ENCODE measurements around the gene FCSK.
"Not testable (repeated sequence)": the region's sequence is repeated elsewhere in the genome, so short reads cannot be mapped to it uniquely, and the experiment has no call there.

Gene FCSK

GRCh38 chr16:70440009-70440692 is 14.2 kb upstream of the FCSK start:
- no peak for DNase-seq (ENCODE audit: low read depth, low spot score)

GRCh38 chr16:70441406-70441990 is 12.9 kb upstream of the FCSK start:
- H3K4me3 ChIP-seq (ENCODE audit: low read depth, low read length): no peak overlapping the region
- POLR2A ChIA-PET: no interaction called here
- no peak for TF ChIP-seq CTCF (IDR thresholded peaks at IDR 0.05; ENCODE audit: insufficient read depth, low read length, missing control alignments)
- CTCF ChIA-PET: interaction anchor here (1.5 kb wide), 1 partner anchor 47 kb away, joined by 3 read pairs; no protein-coding TSS in a partner anchor
- DNase-seq (ENCODE audit: low read depth, low spot score): no peak

More at GRCh38 chr16:70440009-70440692, 14.2 kb upstream of the FCSK start:
- ChIA-PET CTCF (interaction anchor here (1.2 to 2.1 kb wide), 3 partner anchors 13 to 46 kb away, joined by 3 to 10 read pairs (median 3); partner anchors contain the start of gene FCSK), POLR2A (interaction anchor here (3.3 kb wide), 1 partner anchor 60 kb away, joined by 19 read pairs; no protein-coding TSS in a partner anchor)
- no peak for TF ChIP-seq CTCF (IDR thresholded peaks at IDR 0.05; ENCODE audit: insufficient read depth, low read length, missing control alignments)
- no peak overlapping the region for H3K4me3 ChIP-seq (ENCODE audit: low read depth, low read length)

- CTCF ChIA-PET: no interaction called here
- no peak overlapping the region for H3K4me3 ChIP-seq (ENCODE audit: low read depth, low read length)
- POLR2A ChIA-PET: no interaction called here
- TF ChIP-seq CTCF (IDR thresholded peaks at IDR 0.05; ENCODE audit: insufficient read depth, low read length, missing control alignments): no peak
- no peak for DNase-seq (ENCODE audit: low read depth, low spot score)
Measured at GRCh38 chr16:70442344-70442743, 12.1 kb upstream of the FCSK start.

- no peak overlapping the region for H3K4me3 ChIP-seq (ENCODE audit: low read depth, low read length)
- DNase-seq (ENCODE audit: low read depth, low spot score): no peak
- TF ChIP-seq CTCF (IDR thresholded peaks at IDR 0.05; ENCODE audit: insufficient read depth, low read length, missing control alignments): no peak
- POLR2A ChIA-PET: no interaction called here
- CTCF ChIA-PET: interaction anchor here (0.7 kb wide), 1 partner anchor 17 kb away, joined by 3 read pairs; no protein-coding TSS in a partner anchor
Measured at GRCh38 chr16:70444249-70445063, 9.9 kb upstream of the FCSK start.

GRCh38 chr16:70448075-70448474 is 6.3 kb upstream of the FCSK start:
- CTCF ChIA-PET: no interaction called here
- no peak for TF ChIP-seq CTCF (IDR thresholded peaks at IDR 0.05; ENCODE audit: insufficient read depth, low read length, missing control alignments)
- no peak overlapping the region for H3K4me3 ChIP-seq (ENCODE audit: low read depth, low read length)
- POLR2A ChIA-PET: no interaction called here
- no peak for DNase-seq (ENCODE audit: low read depth, low spot score)

- CTCF ChIA-PET; DNase-seq (ENCODE audit: low read depth, low spot score); H3K4me3 ChIP-seq (ENCODE audit: low read depth, low read length): not testable (repeated sequence)
- POLR2A ChIA-PET: interaction anchor here (0.6 to 1.1 kb wide), 2 partner anchors 69 to 83 kb away, joined by 4 to 5 read pairs; no protein-coding TSS in a partner anchor
Measured at GRCh38 chr16:70450142-70451003, 4.0 kb upstream of the FCSK start.

- H3K4me3 ChIP-seq (ENCODE audit: low read depth, low read length); POLR2A ChIA-PET; CTCF ChIA-PET; DNase-seq (ENCODE audit: low read depth, low spot score): not testable (repeated sequence)
Measured at GRCh38 chr16:70451004-70451340, 3.4 kb upstream of the FCSK start.

Measured in AG04449 (cell line).